Measurements from ENCODE around the gene GRIN2C.

Gene GRIN2C

GRCh38 chr17:74797824-74798223 lies 61.9 kb downstream of the GRIN2C start:
- no peaks in the 10 kb centered on the region for H3K36me3 ChIP-seq (replicated peaks; ENCODE audit: insufficient read depth, low read length)
- H3K9ac ChIP-seq (ENCODE audit: low read length): no peak overlapping the region

GRCh38 chr17:74796866-74797265 lies 62.8 kb downstream of the GRIN2C start:
- Histone ChIP-seq H4K20me1 (ENCODE audit: insufficient read depth, low read length) (no peaks in the 10 kb centered on the region), H3K9ac (ENCODE audit: low read length) (no peak overlapping the region), H3K27ac (ENCODE audit: low read length) (no peak overlapping the region), H3K36me3 (replicated peaks; ENCODE audit: insufficient read depth, low read length) (no peaks in the 10 kb centered on the region), H2AFZ (ENCODE audit: low read length) (no peak overlapping the region), H3K4me3 (ENCODE audit: low read length) (no peak overlapping the region), H3K4me1 (ENCODE audit: low read length) (no peaks in the 10 kb centered on the region), H3K9me3 (replicated peaks; ENCODE audit: insufficient read depth, low read length) (no peaks in the 10 kb centered on the region), H3K79me2 (ENCODE audit: low read length) (no peaks in the 10 kb centered on the region), H3K4me2 (ENCODE audit: low read depth, low read length) (no peak overlapping the region), H3K9me2 (replicated peaks; ENCODE audit: insufficient read depth, low read length) (no peaks in the 10 kb centered on the region), H3F3A (ENCODE audit: insufficient read depth, low read length) (no peaks in the 10 kb centered on the region), H3K27me3 (replicated peaks; ENCODE audit: insufficient read depth, low read length) (no peaks in the 10 kb centered on the region)
- no peak for TF ChIP-seq CTCF (IDR thresholded peaks at IDR 0.05; ENCODE audit: low read length)
- no peak for TF ChIP-seq EZH2phosphoT487 (IDR thresholded peaks at IDR 0.05; ENCODE audit: low read length)
- TF ChIP-seq EZH2 (optimal IDR thresholded peaks at IDR 0.05; ENCODE audit: low read depth, low read length): no peak
- no peak for DNase-seq

More at GRCh38 chr17:74797824-74798223, 61.9 kb downstream of the GRIN2C start:
- DNase-seq: no peak
- H3K4me3 ChIP-seq (ENCODE audit: low read length): no peak overlapping the region
- H3F3A ChIP-seq (ENCODE audit: insufficient read depth, low read length): no peaks in the 10 kb centered on the region
- H3K27ac ChIP-seq (ENCODE audit: low read length): no peak overlapping the region
- H3K4me1 ChIP-seq (ENCODE audit: low read length): no peaks in the 10 kb centered on the region
- no peaks in the 10 kb centered on the region for H3K9me2 ChIP-seq (replicated peaks; ENCODE audit: insufficient read depth, low read length)
- H3K9me3 ChIP-seq (replicated peaks; ENCODE audit: insufficient read depth, low read length): no peaks in the 10 kb centered on the region
- no peak overlapping the region for H2AFZ ChIP-seq (ENCODE audit: low read length)
- H4K20me1 ChIP-seq (ENCODE audit: insufficient read depth, low read length): no peaks in the 10 kb centered on the region
- no peaks in the 10 kb centered on the region for H3K79me2 ChIP-seq (ENCODE audit: low read length)
- no peak overlapping the region for H3K4me2 ChIP-seq (ENCODE audit: low read depth, low read length)
- no peaks in the 10 kb centered on the region for H3K27me3 ChIP-seq (replicated peaks; ENCODE audit: insufficient read depth, low read length)
- TF ChIP-seq EZH2 (optimal IDR thresholded peaks at IDR 0.05; ENCODE audit: low read depth, low read length) (no peak), CTCF (IDR thresholded peaks at IDR 0.05; ENCODE audit: low read length) (no peak), EZH2phosphoT487 (IDR thresholded peaks at IDR 0.05; ENCODE audit: low read length) (no peak)

- Histone ChIP-seq H2AFZ (ENCODE audit: low read length) (no peak overlapping the region), H3K27me3 (replicated peaks; ENCODE audit: insufficient read depth, low read length) (no peaks in the 10 kb centered on the region), H3K9me2 (replicated peaks; ENCODE audit: insufficient read depth, low read length) (no peaks in the 10 kb centered on the region), H3K27ac (ENCODE audit: low read length) (no peak overlapping the region), H3K79me2 (ENCODE audit: low read length) (no peaks in the 10 kb centered on the region), H3K9ac (ENCODE audit: low read length) (no peak overlapping the region), H3K4me3 (ENCODE audit: low read length) (no peak overlapping the region), H3K9me3 (replicated peaks; ENCODE audit: insufficient read depth, low read length) (no peaks in the 10 kb centered on the region), H3F3A (ENCODE audit: insufficient read depth, low read length) (no peaks in the 10 kb centered on the region), H4K20me1 (ENCODE audit: insufficient read depth, low read length) (no peaks in the 10 kb centered on the region), H3K4me2 (ENCODE audit: low read depth, low read length) (no peak overlapping the region), H3K36me3 (replicated peaks; ENCODE audit: insufficient read depth, low read length) (no peaks in the 10 kb centered on the region), H3K4me1 (ENCODE audit: low read length) (no peaks in the 10 kb centered on the region)
- no peak for TF ChIP-seq CTCF (IDR thresholded peaks at IDR 0.05; ENCODE audit: low read length)
- no peak for TF ChIP-seq EZH2 (optimal IDR thresholded peaks at IDR 0.05; ENCODE audit: low read depth, low read length)
- TF ChIP-seq EZH2phosphoT487 (IDR thresholded peaks at IDR 0.05; ENCODE audit: low read length): no peak
- no peak for DNase-seq
Measured at GRCh38 chr17:74796211-74796610, 63.5 kb downstream of the GRIN2C start.
